CD4-positive, alpha-beta T cell (primary cell): ENCODE data around the gene AARSD1. TPM values are rescaled to one million over a fixed set of nuclear protein-coding genes. Genes with fewer than 3 reads are reported as not detected.

Experiments used
- ATAC-seq: fragments of 200-7000 bp; cut with Tn5 transposase; one replicate; pipeline ENCODE4 v1.10.0; 2022; ENCODE audit warnings: mild to moderate bottlenecking; ENCODE audit not compliant: poor library complexity
- CTCF ChIA-PET: fragments of 350-600 bp; sonication (Branson Sonifier 250); formaldehyde crosslinking; loops from one replicate; lab custom pipeline; 2021; ENCODE audit warnings: antibody characterized with exemption, inconsistent platforms; lab: Charles Lee
- POLR2A ChIA-PET: fragments of 350-600 bp; sonication (Branson Sonifier 250); formaldehyde crosslinking; loops from one replicate; lab custom pipeline; 2021; ENCODE audit warnings: antibody characterized with exemption, inconsistent platforms; lab: Charles Lee
- DNase-seq, 14 experiments: peaks; one replicate each; pipeline ENCODE4 v3.0.0-alpha.2; 2013 to 2020; ENCODE audit warnings: mixed read lengths in 2 of 14
- H3K27ac ChIP-seq, 2 donors: one replicate each; pipeline versions ENCODE4 v1.5.1 to v1.7.0; 2013; ENCODE audit warnings: low read length in 2 of 2, low read depth in 1 of 2, mild to moderate bottlenecking in 1 of 2
- H3K27me3 ChIP-seq, 2 experiments: 1 replicate in 1 of 2; 2 replicates in 1 of 2; pipeline versions ENCODE4 v1.6.1 to v1.7.0; 2013; ENCODE audit warnings: low read length in 2 of 2, control low read depth in 1 of 2, mild to moderate bottlenecking in 1 of 2, moderate library complexity in 1 of 2; ENCODE audit not compliant: insufficient read depth in 2 of 2, control insufficient read depth in 1 of 2
- H3K36me3 ChIP-seq: one replicate; pipeline ENCODE4 v1.6.1; 2013; ENCODE audit warnings: low read length, control low read depth; ENCODE audit not compliant: insufficient read depth
- H3K4me1 ChIP-seq: one replicate; pipeline ENCODE4 v1.6.1; 2013; ENCODE audit warnings: low read length, control low read depth; ENCODE audit not compliant: insufficient read depth
- H3K4me3 ChIP-seq: one replicate; pipeline ENCODE4 v1.5.1; 2013; ENCODE audit warnings: mild to moderate bottlenecking, low read length, moderate library complexity
- H3K9me3 ChIP-seq, 2 experiments: 1 replicate in 1 of 2; 2 replicates in 1 of 2; pipeline versions ENCODE4 v1.6.1 to v1.7.0; 2013; ENCODE audit warnings: low read length in 2 of 2, mild to moderate bottlenecking in 2 of 2, control low read depth in 1 of 2, moderate library complexity in 1 of 2; ENCODE audit not compliant: control insufficient read depth in 1 of 2, insufficient read depth in 1 of 2
- H3K27ac Mint-ChIP-seq: one replicate; pipeline ENCODE4 v1.8.0; 2020; ENCODE audit warnings: mixed read lengths
- H3K27me3 Mint-ChIP-seq: one replicate; pipeline ENCODE4 v1.8.0; 2021; ENCODE audit warnings: mixed read lengths
- H3K36me3 Mint-ChIP-seq: one replicate; pipeline ENCODE4 v1.8.0; 2021; ENCODE audit warnings: low read depth, mixed read lengths
- H3K4me1 Mint-ChIP-seq: one replicate; pipeline ENCODE4 v1.8.0; 2021; ENCODE audit warnings: low read depth, mixed read lengths
- H3K4me3 Mint-ChIP-seq: one replicate; pipeline ENCODE4 v1.8.0; 2020; ENCODE audit warnings: mild to moderate bottlenecking, mixed read lengths
- H3K9me3 Mint-ChIP-seq: one replicate; pipeline ENCODE4 v1.8.0; 2020; ENCODE audit warnings: mixed read lengths
- intact Hi-C, 2 experiments: fragments of 100-400 bp; cut with DNase I in 1 of 2; cut with micrococcal nuclease in 1 of 2; formaldehyde crosslinking; loops; one replicate each; pipeline versions ENCODE4 v1.15.1 to v1.9.0; 2023 to 2025; cut with DNase I, micrococcal nuclease
- polyA plus RNA-seq, 2 donors: library from polyadenylated mRNA; unstranded; fragments of 120-200 nt; gene quantifications; one replicate each; pipeline ENCODE4 v1.2.1, GENCODE V29; 2013
- total RNA-seq, 174 experiments: library from RNA in 2 of 174; stranded (reverse) in 2 of 174; gene quantifications; one replicate each; pipeline ENCODE4 v1.2.3 and lab custom pipeline; 2021 to 2026
- TF ChIP-seq, protein P1 (sequence below): fragments of 200-600 bp; IDR thresholded peaks from one replicate; pipeline ENCODE4 v1.8.0; 2022; ENCODE audit warnings: antibody characterized with exemption, mild to moderate bottlenecking

Gene AARSD1, protein sequence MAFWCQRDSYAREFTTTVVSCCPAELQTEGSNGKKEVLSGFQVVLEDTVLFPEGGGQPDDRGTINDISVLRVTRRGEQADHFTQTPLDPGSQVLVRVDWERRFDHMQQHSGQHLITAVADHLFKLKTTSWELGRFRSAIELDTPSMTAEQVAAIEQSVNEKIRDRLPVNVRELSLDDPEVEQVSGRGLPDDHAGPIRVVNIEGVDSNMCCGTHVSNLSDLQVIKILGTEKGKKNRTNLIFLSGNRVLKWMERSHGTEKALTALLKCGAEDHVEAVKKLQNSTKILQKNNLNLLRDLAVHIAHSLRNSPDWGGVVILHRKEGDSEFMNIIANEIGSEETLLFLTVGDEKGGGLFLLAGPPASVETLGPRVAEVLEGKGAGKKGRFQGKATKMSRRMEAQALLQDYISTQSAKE
- total RNA-seq (10 to 100 TPM; 60.4 to 70.8 TPM), total RNA-seq (lab: John Stamatoyannopoulos, UW) (1.3 to 10.9 (median 4.9) reads per million in 172 experiments)
- polyA plus RNA-seq (2013, experiment 1 of 2): 35.8 TPM
- polyA plus RNA-seq (2013, experiment 2 of 2): 40.7 TPM

DNA sequence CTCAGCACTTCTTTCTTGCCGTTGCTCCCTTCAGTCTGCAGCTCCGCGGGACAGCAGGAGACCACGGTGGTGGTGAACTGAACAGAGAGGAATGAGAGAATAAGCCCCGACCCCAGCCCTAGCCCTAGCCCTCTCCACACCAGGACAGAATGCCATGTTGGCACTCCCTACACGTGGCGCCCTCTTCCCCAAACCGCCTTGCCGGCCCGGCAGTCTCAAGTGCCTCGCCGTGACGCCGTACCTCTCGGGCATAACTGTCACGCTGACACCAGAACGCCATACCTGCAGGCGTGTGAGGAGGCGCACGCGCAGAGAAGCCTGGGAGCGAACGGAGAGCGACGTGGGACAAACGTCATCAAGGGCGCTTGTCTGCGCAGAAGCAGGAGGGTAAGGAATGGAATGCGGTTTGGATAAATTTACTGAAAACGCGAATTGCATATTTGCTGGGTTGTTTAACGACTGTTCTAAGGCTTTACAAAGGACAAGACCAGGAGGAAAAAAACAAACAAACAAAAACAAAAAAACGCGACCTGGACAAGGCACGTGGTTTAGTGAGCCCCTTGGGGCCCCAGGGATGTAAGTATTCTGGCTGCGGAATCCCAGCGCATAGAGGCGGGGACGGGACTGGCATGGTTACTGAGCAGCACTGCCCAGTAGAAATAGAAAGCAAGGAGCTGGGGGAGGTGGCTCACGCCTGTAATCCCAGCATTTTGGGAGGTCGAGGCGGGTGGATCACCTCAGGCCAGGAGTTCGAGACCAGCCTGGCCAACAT, at the start of gene AARSD1:
AARSD1 (minus strand) TSS at position 294 of the 772 bp plus-strand sequence; CDS start at position 280, 14 bp downstream.
- H3K4me3 Mint-ChIP-seq: peak within 1 kb of the TSS; percentile 86
- ATAC-seq: peak; percentile 98
- POLR2A ChIA-PET: interaction anchor here (1.0 to 1.8 kb wide), 4 partner anchors 34 to 404 kb away, joined by 3 to 10 read pairs (median 4); partner anchors contain the start of genes BECN1 and RPL27

DNA sequence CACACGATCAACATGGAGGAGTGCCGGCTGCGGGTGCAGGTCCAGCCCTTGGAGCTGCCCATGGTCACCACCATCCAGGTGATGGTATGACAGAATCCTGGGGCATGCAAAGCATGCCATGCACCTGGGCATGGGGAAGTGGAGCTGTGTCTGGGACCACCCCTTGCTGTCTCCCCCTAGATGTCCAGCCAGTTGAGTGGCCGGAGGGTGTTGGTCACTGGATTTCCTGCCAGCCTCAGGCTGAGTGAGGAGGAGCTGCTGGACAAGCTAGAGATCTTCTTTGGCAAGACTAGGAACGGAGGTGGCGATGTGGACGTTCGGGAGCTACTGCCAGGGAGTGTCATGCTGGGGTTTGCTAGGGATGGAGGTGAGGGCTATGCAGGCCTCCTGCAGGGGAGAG, 49.0 kb upstream of the AARSD1 start:
- TF ChIP-seq, protein P1, sequence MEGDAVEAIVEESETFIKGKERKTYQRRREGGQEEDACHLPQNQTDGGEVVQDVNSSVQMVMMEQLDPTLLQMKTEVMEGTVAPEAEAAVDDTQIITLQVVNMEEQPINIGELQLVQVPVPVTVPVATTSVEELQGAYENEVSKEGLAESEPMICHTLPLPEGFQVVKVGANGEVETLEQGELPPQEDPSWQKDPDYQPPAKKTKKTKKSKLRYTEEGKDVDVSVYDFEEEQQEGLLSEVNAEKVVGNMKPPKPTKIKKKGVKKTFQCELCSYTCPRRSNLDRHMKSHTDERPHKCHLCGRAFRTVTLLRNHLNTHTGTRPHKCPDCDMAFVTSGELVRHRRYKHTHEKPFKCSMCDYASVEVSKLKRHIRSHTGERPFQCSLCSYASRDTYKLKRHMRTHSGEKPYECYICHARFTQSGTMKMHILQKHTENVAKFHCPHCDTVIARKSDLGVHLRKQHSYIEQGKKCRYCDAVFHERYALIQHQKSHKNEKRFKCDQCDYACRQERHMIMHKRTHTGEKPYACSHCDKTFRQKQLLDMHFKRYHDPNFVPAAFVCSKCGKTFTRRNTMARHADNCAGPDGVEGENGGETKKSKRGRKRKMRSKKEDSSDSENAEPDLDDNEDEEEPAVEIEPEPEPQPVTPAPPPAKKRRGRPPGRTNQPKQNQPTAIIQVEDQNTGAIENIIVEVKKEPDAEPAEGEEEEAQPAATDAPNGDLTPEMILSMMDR: no peak
- intact Hi-C loops: no loop called here
- Mint-ChIP-seq H3K4me1 (peaks cover 22% of the 10 kb centered on the region), H3K36me3 (peaks cover 48% of the 10 kb centered on the region), H3K9me3 (no peaks in the 10 kb centered on the region), H3K27me3 (no peaks in the 10 kb centered on the region), H3K4me3 (no peak overlapping the region), H3K27ac (no peak overlapping the region)
- ATAC-seq: no peak
- Histone ChIP-seq H3K27me3 (no peaks in the 10 kb centered on the region), H3K9me3 (no peaks in the 10 kb centered on the region), H3K4me3 (no peak overlapping the region), H3K27ac (no peak overlapping the region), H3K36me3 (peaks cover 38% of the 10 kb centered on the region), H3K4me1 (peaks cover 13% of the 10 kb centered on the region)
- DNase-seq: no peak
- ChIA-PET POLR2A (interaction anchor here (1.0 to 3.8 kb wide), 4 partner anchors 11 to 355 kb away, joined by 3 to 15 read pairs (median 4); partner anchors contain the start of genes RND2 and RPL27), CTCF (no interaction called here)

More for the DNA sequence above, at the start of gene AARSD1:
- Histone ChIP-seq H3K36me3 (peaks cover 29% of the 10 kb centered on the region), H3K27me3 (no peaks in the 10 kb centered on the region), H3K27ac (peak within 1 kb of the TSS; percentile 38 to 54), H3K4me1 (peaks cover 20% of the 10 kb centered on the region), H3K9me3 (no peaks in the 10 kb centered on the region), H3K4me3 (peak within 1 kb of the TSS; percentile 73)
- peak within 1 kb of the TSS; percentile 79 for H3K27ac Mint-ChIP-seq
- DNase-seq: peak; percentile 82 to 96 (median 86)
- no peaks in the 10 kb centered on the region for H3K9me3 Mint-ChIP-seq
- H3K27me3 Mint-ChIP-seq: no peaks in the 10 kb centered on the region
- peaks cover 14% of the 10 kb centered on the region for H3K4me1 Mint-ChIP-seq
- intact Hi-C loops: loop anchor here in 1 of 2 experiments (1.0 to 2.0 kb wide), 2 partner anchors 17 to 32 kb away; no protein-coding TSS in a partner anchor
- H3K36me3 Mint-ChIP-seq: peaks cover 42% of the 10 kb centered on the region
- CTCF ChIA-PET: interaction anchor here (0.8 to 1.0 kb wide), 2 partner anchors 16 to 34 kb away, joined by 3 to 9 read pairs; partner anchors contain the start of genes RPL27 and RUNDC1
- TF ChIP-seq, protein P1: no peak
